ENCODE measurements around the gene PHF21A.

The PHF21A gene

GRCh38 chr11:46121301-46121723, at the start of gene PHF21A:
TSS of gene PHF21A (minus strand) at chr11:46121454. CDS start at chr11:46084219, 37,235 bp downstream.
- DNase-seq = peak; percentile 86

DNA sequence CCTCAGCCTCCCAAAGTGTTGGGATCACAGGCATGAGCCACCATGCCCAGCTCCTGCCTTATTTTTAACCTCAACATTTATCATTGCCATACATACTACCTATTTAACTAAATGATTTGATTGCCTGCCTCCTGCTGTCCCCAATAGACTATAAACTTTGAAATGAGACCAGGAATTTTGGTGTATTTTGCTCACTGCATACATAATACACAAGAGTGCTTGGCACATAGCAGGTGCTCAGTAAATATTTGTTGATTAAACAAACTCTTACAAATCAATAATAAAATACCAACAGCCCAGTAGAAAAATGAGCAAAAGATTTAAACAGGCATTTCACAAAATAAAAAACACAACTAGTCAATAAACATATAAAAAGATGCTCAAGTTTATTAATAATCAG, 49.5 kb upstream of the PHF21A start:
- DNase-seq = no peak

DNA sequence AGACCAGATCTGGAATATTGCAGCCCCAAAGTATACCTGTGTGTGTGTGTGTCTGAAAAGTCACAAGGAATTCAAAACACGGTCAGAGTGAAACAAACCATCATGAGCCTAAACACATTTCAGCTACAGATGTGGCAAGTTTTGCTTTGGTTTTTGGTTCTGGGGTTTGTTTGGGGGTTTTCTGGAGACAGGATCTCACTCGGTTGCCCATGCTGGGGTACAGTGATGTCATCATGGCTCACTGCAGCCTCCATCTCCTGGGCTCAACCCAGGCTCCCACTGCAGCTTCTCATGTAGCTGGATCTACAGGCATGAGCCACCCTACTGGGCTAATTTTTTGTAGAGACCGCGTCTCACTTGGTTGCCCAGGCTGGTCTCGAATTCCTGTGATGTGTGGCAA, 41.4 kb upstream of the PHF21A start:
- DNase-seq = no peak

DNA sequence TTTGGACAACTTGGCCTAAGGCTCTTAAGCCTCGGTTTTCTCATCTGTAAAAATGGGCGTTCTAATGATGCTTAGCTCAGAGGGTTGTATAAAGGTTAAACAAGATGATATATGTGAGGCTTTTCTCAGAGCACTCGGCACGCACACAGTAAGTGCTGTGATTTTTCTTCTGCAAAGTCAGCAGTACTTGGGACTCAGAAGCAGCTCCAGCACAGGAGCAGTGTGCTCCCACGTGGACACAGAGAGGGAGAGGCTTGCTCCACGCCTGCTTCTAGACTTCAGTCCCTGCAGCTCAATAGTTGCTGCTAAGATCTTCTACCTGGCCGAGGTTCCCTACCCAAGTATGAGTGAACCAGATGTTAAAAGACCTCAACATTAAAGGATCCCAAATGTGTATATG, 39.9 kb upstream of the PHF21A start:
- DNase-seq = no peak

DNA sequence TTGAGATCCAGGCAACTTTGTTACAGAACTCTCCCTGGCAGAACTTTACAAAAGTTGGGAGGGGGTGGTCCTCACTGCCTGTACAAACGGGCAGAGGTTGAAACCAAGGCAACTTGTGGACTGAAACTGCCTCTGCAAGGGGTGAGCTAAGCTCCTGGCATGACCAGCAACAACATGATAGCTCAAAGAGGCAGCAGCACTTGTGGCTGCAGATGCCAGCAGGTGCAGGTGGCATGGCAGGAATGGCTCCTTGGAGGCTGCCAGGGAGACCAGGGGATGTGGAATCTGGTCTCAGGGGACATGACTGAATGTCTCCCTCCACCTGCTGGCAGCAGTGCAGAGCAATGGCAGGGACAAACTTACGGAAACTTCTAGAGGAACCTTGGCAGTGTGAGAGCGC, 38.8 kb upstream of the PHF21A start:
- DNase-seq = no peak

GRCh38 chr11:46159680-46160079, 38.4 kb upstream of the PHF21A start:
- DNase-seq = no peak

- DNase-seq = no peak
Measured at GRCh38 chr11:46149826-46150225, 28.6 kb upstream of the PHF21A start.

DNA sequence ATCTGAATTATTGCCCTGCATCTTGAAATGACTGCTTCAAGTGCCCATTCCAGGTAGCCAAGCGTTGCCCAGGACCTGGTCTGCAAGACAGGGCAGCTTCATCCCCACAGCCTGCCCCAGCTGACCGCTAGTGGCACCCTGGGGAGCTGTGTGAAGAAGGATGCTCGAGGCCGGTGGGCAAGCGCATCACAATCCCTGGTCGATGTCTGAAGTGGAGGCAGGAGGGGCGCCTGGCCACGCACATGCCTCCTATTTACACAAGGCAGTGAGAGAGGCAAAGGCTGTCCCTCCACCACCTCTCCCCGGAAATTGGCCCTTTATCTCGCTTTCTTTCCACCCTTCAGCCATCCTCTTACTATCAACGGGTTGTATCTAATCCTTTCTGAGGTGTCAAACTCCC, 28.1 kb upstream of the PHF21A start:
- no peak for DNase-seq

DNA sequence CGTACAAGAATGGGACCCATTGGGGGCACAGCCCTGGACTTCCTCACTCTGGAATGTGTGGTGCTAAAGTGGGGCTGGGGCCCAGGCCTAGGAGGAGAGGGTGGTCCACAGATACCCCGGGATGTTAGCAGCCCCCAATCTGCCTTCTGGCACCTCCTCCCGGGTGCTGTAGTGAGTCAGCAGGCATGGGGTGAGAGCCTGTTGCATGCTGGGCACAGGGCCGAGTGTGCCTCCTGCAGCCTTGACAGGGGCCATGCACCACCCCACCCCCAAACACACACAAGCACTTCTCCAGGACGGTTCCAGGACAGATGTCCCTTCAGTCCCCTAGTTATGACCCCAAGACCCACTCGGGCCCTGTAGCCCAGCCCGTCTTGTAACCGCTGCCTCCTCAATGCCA, 23.5 kb upstream of the PHF21A start:
- no peak for DNase-seq

DNA sequence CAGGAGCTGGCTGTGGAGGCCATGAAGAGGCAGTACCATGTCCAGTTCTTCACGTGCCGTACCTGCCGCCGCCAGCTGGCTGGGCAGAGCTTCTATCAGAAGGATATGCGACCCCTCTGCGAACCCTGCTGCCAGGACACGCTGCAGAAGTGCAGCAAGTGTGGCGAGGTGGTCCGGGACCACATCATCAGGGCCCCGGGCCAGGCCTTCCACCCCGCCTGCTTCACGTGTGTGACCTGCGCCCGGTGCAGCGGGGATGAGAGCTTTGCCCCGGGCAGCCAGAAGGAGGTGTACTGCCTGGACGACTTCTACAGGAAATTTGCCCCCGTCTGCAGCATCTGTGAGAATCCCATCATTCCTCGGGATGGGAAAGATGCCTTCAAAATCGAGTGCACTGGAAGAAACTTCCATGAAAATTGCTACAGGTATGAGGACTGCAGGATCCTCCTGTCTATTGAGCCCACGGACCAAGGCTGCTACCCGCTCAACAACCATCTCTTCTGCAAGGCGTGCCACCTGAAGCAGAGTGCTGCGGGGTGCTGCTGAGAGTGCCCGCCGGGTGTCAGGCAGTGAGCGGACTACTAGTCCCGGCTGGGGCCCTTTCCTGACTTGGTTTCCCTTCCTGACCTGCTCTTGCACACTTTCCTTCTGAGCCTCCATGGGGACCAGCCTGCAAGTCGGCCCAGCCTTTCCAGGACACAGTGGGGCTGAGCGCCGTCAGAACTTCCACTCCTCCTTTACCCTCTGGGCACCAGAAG, 22.0 kb upstream of the PHF21A start:
- no peak for DNase-seq

DNA sequence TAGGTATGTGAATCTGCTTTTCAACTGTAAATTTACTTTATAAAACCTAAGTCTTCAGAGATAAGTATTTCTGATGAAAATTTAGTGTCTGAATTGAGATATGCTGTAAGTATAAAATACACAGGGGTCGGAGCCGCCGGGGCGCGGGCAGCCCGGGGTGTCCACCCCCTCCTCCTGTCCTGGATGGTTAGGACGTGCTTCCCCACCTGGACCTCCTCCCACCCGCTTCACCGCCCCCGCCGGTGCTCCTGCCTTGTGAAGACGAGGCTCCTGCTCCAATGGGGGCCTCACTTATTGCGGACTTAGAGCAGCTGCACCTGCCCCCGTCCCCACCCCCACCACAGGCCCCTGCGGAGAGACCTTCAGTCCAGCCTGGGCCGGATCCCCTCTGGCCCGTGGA, 21.3 kb upstream of the PHF21A start:
- DNase-seq = no peak

DNA sequence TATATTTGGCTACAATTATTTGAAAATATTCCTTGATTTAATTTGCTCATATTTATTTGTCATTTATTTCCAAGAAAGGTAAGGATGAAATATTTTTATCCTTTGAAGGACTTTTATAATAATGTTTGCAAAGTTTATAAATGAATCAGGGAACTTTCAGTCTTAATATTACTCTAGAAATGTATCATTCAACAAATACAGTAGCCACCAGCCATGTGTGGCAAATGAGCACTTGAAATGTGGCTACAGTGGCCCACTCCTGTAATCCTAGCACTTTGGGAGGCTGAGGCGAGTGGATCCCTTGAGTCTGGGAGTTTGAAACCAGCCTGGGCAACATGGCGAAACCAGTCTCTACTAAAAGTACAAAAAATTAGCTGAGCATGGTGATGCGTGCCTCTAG, 20.3 kb upstream of the PHF21A start:
- DNase-seq = no peak

DNA sequence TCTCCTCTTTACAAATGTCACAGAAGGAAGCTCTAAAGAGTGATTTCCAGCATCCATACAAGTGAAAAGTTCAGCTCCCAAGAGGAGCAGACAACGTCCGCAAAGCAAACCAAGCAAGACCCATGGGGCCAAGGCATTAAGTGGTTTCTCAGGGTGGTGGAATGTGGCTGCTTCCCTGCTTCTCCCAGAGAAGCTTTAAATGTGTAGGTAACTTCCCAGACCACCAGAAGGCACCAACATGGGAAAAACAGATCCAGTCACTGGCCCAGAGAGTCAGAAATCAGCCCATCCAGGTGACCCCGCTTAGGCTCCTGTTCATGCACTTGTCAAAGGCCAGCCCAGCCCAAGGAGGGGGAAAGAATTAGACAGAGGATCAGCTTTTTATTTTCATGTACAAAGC, 13.3 kb upstream of the PHF21A start:
- no peak for DNase-seq

DNA sequence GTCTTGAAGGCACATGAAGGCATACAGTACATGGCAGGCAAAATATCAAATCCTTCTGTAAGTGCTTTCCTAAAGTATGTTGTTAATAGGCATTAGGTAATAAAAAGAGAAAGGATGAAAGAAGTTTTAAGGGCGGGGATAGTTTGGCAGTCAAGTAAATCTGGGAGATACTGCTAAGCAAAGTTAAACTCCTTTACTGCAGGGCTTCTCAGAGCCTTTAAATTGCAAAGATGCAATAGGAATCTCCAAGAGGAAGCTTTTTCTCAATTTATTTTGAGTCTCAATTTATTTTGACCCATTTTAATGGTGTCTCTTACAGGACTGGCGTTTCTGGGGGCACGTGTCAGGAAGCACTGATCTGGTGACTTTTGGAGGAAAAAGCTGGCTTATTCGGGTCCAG, 12.8 kb upstream of the PHF21A start:
- DNase-seq = no peak

DNA sequence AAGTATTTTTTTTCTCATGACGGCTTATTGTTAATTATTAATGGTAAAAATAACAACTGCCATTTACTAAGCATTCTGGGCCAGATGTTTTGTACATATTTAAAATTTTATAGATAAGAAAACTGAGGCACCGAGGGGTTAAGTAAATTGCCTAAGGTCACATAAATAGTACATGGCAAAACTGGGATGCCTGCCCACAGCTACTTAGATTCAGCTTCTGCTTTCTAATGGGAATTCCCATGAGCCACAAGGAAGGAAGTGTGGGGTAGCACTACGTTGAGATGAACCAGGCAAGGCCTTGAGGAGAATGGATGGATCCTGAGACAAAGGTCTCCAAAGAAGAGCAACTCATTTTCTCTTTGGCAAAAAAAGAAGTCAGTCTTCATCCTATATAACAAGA, 11.9 kb upstream of the PHF21A start:
- no peak for DNase-seq

GRCh38 chr11:46130286-46130940, 9.2 kb upstream of the PHF21A start:
- no peak for DNase-seq

GRCh38 chr11:46129133-46129532, 7.9 kb upstream of the PHF21A start:
- DNase-seq = no peak

DNA sequence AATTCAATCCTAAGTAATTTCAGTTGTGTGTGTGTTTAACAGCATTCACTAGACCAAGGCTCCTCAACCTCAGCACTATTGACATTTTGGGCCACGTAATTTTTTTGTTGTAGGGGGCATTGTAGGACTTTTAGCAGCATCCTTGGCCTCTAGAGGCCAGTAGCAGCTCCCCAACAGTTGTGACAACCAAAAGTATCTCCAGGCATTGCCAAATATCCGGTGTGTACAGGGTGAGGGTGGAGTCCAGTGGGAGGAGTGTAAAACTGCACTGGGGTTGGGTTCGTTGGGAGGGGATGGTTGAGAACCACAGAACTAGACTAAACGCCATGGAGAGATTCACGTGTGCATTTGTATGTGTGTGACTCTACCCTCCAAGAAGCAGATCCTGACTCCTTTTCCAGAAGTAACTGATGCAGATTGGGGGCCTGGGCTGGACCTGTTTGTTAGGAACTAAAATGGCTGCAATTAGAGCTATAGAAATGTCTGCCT, 5.9 kb upstream of the PHF21A start:
- DNase-seq = peak; percentile 28

DNA sequence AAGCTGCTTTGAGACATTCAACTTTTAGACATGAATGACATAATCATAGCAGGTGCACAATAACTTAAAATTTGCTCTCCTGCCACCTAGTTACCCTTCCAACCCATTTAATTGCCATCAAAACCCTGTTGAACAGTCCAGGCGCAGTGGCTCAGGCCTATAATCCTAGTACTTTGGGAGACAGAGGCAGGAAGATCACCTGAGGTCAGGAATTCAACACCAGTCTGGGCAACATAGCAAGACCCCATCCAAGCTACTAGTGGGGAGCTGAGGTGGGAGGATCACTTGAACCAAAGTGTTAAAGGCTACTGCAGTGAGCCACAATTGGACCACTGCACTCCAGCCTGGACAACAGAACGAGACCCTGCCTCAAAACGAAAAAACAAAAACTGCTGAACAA, 4.0 kb upstream of the PHF21A start:
- DNase-seq = no peak

DNA sequence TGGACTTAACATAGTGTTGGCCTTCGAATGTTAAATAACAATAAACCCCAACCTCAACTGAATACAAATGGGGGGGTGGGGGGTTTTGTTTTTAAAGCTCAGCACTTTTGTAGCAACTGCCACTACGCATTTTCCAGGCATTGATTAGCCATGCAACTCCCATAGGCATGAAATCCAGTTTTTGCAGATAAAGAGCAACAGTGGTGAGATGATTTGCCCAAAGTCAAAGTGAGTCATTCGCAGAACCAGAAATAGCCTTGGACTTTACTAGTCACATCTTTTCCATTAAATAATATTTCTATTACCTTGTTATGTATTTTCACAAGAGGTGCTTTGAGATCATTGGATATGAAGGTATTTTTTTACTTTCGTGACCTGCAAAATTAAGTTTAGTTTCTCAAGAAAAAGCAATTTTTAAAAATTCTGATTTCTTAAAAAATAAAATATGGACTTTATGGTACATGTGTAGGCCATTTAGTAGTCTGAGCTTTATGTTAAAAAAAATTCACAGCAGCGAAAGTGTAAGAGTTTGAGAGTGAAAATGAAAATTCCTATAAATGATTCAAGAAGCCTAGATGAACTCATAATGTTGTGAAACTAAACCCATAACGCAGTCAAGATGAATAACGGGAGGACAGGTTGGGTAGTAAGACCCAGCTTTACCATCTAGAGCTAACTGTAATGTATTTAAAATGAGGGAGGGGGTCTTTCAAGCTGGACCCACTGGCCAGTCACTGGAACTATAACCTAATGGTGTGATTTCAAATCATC, 1.9 kb upstream of the PHF21A start:
- DNase-seq = no peak

DNA sequence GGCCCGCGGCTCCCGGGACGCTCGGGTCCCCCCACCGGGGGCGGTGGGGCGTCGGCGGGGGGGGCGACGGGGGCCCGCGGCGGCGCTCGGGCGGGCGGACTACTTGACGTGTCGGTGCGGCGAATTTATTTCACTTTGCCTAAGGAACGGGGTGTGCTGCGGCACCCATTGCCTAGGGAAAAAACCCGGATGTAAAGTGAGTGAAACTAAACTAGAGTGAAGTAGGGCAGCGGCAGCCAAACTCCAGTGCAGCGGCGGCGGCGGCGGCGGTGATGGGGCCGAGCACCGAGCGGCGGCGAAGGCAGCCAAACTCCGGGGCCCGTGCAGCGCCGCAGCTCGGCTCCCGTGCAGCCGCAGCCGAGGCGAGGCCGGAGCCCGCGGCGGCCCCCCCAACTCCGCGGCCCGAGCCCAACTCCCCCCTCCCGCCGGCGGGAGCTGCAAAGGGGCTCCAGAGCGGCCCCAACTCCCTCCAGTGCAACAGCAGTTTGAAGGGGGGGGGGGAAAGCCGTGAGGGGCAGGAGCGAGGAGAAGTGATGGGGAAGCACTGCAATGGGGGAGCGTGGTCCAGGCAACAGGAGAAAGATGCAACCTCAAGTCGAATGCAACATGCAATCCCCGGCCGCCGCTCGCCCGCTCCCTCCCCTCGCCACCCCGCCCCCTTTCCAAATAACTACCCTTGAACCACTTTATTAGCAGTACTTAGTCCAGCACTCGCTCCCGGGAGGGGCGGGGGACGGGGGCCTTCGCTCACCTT, 647 bp upstream of the PHF21A start:
- DNase-seq = peak; percentile 80

- DNase-seq = peak; percentile 49
Measured at GRCh38 chr11:46120346-46121300, 631 bp downstream of the PHF21A start.
